ENCODE data around the gene SLC16A1. TPM values are rescaled to one million over a fixed set of nuclear protein-coding genes. Genes with fewer than 3 reads are reported as not detected.

SLC16A1 gene
- total and polyA plus RNA-seq, 9 donors = 31.6 to 52.3 (median 41.0) TPM

GRCh38 chr1:112870887-112871646, 84.9 kb downstream of the SLC16A1 start:
- 94% methylated on average over 2 of the region's 5 CpGs for WGBS (ENCODE audit: insufficient coverage)
- H3K4me1 ChIP-seq (ENCODE audit: control insufficient read depth, insufficient read depth, low read length) = no peaks in the 10 kb centered on the region

GRCh38 chr1:112869895-112870294, 86.1 kb downstream of the SLC16A1 start:
- Histone ChIP-seq H3K9me3 (replicated peaks; ENCODE audit: control insufficient read depth, low read depth, low read length) (no peaks in the 10 kb centered on the region), H3K27me3 (ENCODE audit: control insufficient read depth, insufficient read depth, low read length) (no peaks in the 10 kb centered on the region), H3K27ac (ENCODE audit: low read length) (no peak overlapping the region), H3K4me3 (ENCODE audit: low read length) (no peak overlapping the region), H3K36me3 (ENCODE audit: control insufficient read depth, insufficient read depth, low read length) (no peaks in the 10 kb centered on the region), H3K4me1 (ENCODE audit: control insufficient read depth, insufficient read depth, low read length) (no peaks in the 10 kb centered on the region)
- no peak for DNase-seq
- WGBS (ENCODE audit: insufficient coverage) = 100% methylated on average over 1 of the region's 4 CpGs

More at GRCh38 chr1:112870887-112871646, 84.9 kb downstream of the SLC16A1 start:
- no peaks in the 10 kb centered on the region for H3K9me3 ChIP-seq (replicated peaks; ENCODE audit: control insufficient read depth, low read depth, low read length)
- H3K27ac ChIP-seq (ENCODE audit: low read length) = no peak overlapping the region
- H3K27me3 ChIP-seq (ENCODE audit: control insufficient read depth, insufficient read depth, low read length) = no peaks in the 10 kb centered on the region
- no peak overlapping the region for H3K4me3 ChIP-seq (ENCODE audit: low read length)
- no peak for DNase-seq
- no peaks in the 10 kb centered on the region for H3K36me3 ChIP-seq (ENCODE audit: control insufficient read depth, insufficient read depth, low read length)

- no peak for DNase-seq
- Histone ChIP-seq H3K4me1 (ENCODE audit: control insufficient read depth, insufficient read depth, low read length) (no peaks in the 10 kb centered on the region), H3K4me3 (ENCODE audit: low read length) (no peak overlapping the region), H3K36me3 (ENCODE audit: control insufficient read depth, insufficient read depth, low read length) (no peaks in the 10 kb centered on the region), H3K27ac (ENCODE audit: low read length) (no peak overlapping the region), H3K9me3 (replicated peaks; ENCODE audit: control insufficient read depth, low read depth, low read length) (no peaks in the 10 kb centered on the region), H3K27me3 (ENCODE audit: control insufficient read depth, insufficient read depth, low read length) (no peaks in the 10 kb centered on the region)
- WGBS (ENCODE audit: insufficient coverage) = no CpG with 5 or more reads among the region's 2 CpGs
These were observed 87.8 kb downstream of the SLC16A1 start for GRCh38 chr1:112868191-112868590.

GRCh38 chr1:112866981-112867380, 89.0 kb downstream of the SLC16A1 start:
- no peaks in the 10 kb centered on the region for H3K27me3 ChIP-seq (ENCODE audit: control insufficient read depth, insufficient read depth, low read length)
- H3K9me3 ChIP-seq (replicated peaks; ENCODE audit: control insufficient read depth, low read depth, low read length) = no peaks in the 10 kb centered on the region
- no CpG with 5 or more reads among the region's 5 CpGs for WGBS (ENCODE audit: insufficient coverage)
- no peak overlapping the region for H3K27ac ChIP-seq (ENCODE audit: low read length)
- no peak overlapping the region for H3K4me3 ChIP-seq (ENCODE audit: low read length)
- no peaks in the 10 kb centered on the region for H3K4me1 ChIP-seq (ENCODE audit: control insufficient read depth, insufficient read depth, low read length)
- no peaks in the 10 kb centered on the region for H3K36me3 ChIP-seq (ENCODE audit: control insufficient read depth, insufficient read depth, low read length)
- DNase-seq = no peak

- Histone ChIP-seq H3K27ac (ENCODE audit: low read length) (no peak overlapping the region), H3K4me1 (ENCODE audit: control insufficient read depth, insufficient read depth, low read length) (no peaks in the 10 kb centered on the region), H3K9me3 (replicated peaks; ENCODE audit: control insufficient read depth, low read depth, low read length) (no peaks in the 10 kb centered on the region), H3K36me3 (ENCODE audit: control insufficient read depth, insufficient read depth, low read length) (no peaks in the 10 kb centered on the region), H3K27me3 (ENCODE audit: control insufficient read depth, insufficient read depth, low read length) (no peaks in the 10 kb centered on the region), H3K4me3 (ENCODE audit: low read length) (no peak overlapping the region)
- no peak for DNase-seq
- WGBS (ENCODE audit: insufficient coverage) = 100% methylated on average over 2 of the region's 2 CpGs
These were observed 89.8 kb downstream of the SLC16A1 start for GRCh38 chr1:112866151-112866550.

- Histone ChIP-seq H3K9me3 (replicated peaks; ENCODE audit: control insufficient read depth, low read depth, low read length) (no peaks in the 10 kb centered on the region), H3K27ac (ENCODE audit: low read length) (no peak overlapping the region), H3K4me1 (ENCODE audit: control insufficient read depth, insufficient read depth, low read length) (no peaks in the 10 kb centered on the region), H3K4me3 (ENCODE audit: low read length) (no peak overlapping the region), H3K36me3 (ENCODE audit: control insufficient read depth, insufficient read depth, low read length) (no peaks in the 10 kb centered on the region), H3K27me3 (ENCODE audit: control insufficient read depth, insufficient read depth, low read length) (no peaks in the 10 kb centered on the region)
- WGBS (ENCODE audit: insufficient coverage) = 75% methylated on average over 3 of the region's 5 CpGs
- DNase-seq = no peak
These were observed 93.1 kb downstream of the SLC16A1 start for GRCh38 chr1:112862753-112863426.

Other genes starting within 250 kb of the SLC16A1 start
- 252 TPM for gene RHOC, start 249.1 kb downstream of the SLC16A1 start, total RNA-seq
- 100 to 1,000 TPM; 275 to 338 (median 300) TPM for gene RHOC, start 249.1 kb downstream of the SLC16A1 start, polyA plus RNA-seq (ENCODE audit: insufficient read depth in 1 of 8, insufficient read length in 8 of 8, low replicate concordance in 1 of 8)
- gene PPM1J, start 240.9 kb downstream of the SLC16A1 start, total RNA-seq = 2.1 TPM
- gene PPM1J, start 240.9 kb downstream of the SLC16A1 start, polyA plus RNA-seq (ENCODE audit: insufficient read depth in 1 of 8, insufficient read length in 8 of 8, low replicate concordance in 1 of 8) = 1 to 10 TPM; 1.0 to 3.9 (median 3.1) TPM
- gene LRIG2, start 117.0 kb upstream of the SLC16A1 start, total RNA-seq = 15.4 TPM
- gene LRIG2, start 117.0 kb upstream of the SLC16A1 start, polyA plus RNA-seq (ENCODE audit: insufficient read depth in 1 of 8, insufficient read length in 8 of 8, low replicate concordance in 1 of 8) = 10 to 100 TPM in 5 of 8 donors, 1 to 10 TPM in 3; 7.5 to 13.8 (median 10.7) TPM